ENCODE measurements around the gene GPR153.

The GPR153 gene

GRCh38 chr1:6287029-6287428, 26.1 kb upstream of the GPR153 start:
- DNase-seq (ENCODE audit: extremely low read depth in 1 of 2, low read depth in 1 of 2), result no peak

GRCh38 chr1:6286266-6286665, 25.4 kb upstream of the GPR153 start:
- DNase-seq (ENCODE audit: extremely low read depth in 1 of 2, low read depth in 1 of 2), result no peak

GRCh38 chr1:6285336-6285735, 24.4 kb upstream of the GPR153 start:
- DNase-seq (ENCODE audit: extremely low read depth in 1 of 2, low read depth in 1 of 2), result no peak

GRCh38 chr1:6282577-6283270, 21.8 kb upstream of the GPR153 start:
- no peak for DNase-seq (ENCODE audit: extremely low read depth in 1 of 2, low read depth in 1 of 2)

- DNase-seq (ENCODE audit: extremely low read depth in 1 of 2, low read depth in 1 of 2), result no peak
These were observed 20.9 kb upstream of the GPR153 start for GRCh38 chr1:6281511-6282402.

GRCh38 chr1:6280761-6281451, 20.0 kb upstream of the GPR153 start:
- DNase-seq (ENCODE audit: extremely low read depth in 1 of 2, low read depth in 1 of 2), result no peak

GRCh38 chr1:6279613-6280383, 18.9 kb upstream of the GPR153 start:
- no peak for DNase-seq (ENCODE audit: extremely low read depth in 1 of 2, low read depth in 1 of 2)

GRCh38 chr1:6279066-6279465, 18.2 kb upstream of the GPR153 start:
- DNase-seq (ENCODE audit: extremely low read depth in 1 of 2, low read depth in 1 of 2), result no peak

GRCh38 chr1:6278263-6278662, 17.4 kb upstream of the GPR153 start:
- no peak for DNase-seq (ENCODE audit: extremely low read depth in 1 of 2, low read depth in 1 of 2)

- DNase-seq (ENCODE audit: extremely low read depth in 1 of 2, low read depth in 1 of 2), result no peak
These were observed 16.1 kb upstream of the GPR153 start for GRCh38 chr1:6276811-6277555.

- no peak for DNase-seq (ENCODE audit: extremely low read depth in 1 of 2, low read depth in 1 of 2)
These were observed 15.2 kb upstream of the GPR153 start for GRCh38 chr1:6275826-6276782.

- DNase-seq (ENCODE audit: extremely low read depth in 1 of 2, low read depth in 1 of 2), result no peak
These were observed 13.8 kb upstream of the GPR153 start for GRCh38 chr1:6274622-6275139.

- no peak for DNase-seq (ENCODE audit: extremely low read depth in 1 of 2, low read depth in 1 of 2)
These were observed 13.2 kb upstream of the GPR153 start for GRCh38 chr1:6274102-6274501.

- no peak for DNase-seq (ENCODE audit: extremely low read depth in 1 of 2, low read depth in 1 of 2)
These were observed 12.5 kb upstream of the GPR153 start for GRCh38 chr1:6273380-6273891.

GRCh38 chr1:6272868-6273267, 12.0 kb upstream of the GPR153 start:
- DNase-seq (ENCODE audit: extremely low read depth in 1 of 2, low read depth in 1 of 2), result no peak

GRCh38 chr1:6272452-6272851, 11.6 kb upstream of the GPR153 start:
- no peak for DNase-seq (ENCODE audit: extremely low read depth in 1 of 2, low read depth in 1 of 2)

- DNase-seq (ENCODE audit: extremely low read depth in 1 of 2, low read depth in 1 of 2), result no peak
These were observed 10.7 kb upstream of the GPR153 start for GRCh38 chr1:6271554-6271953.

- no peak for DNase-seq (ENCODE audit: extremely low read depth in 1 of 2, low read depth in 1 of 2)
These were observed 10.1 kb upstream of the GPR153 start for GRCh38 chr1:6271006-6271405.

GRCh38 chr1:6270401-6270800, 9.5 kb upstream of the GPR153 start:
- DNase-seq (ENCODE audit: extremely low read depth in 1 of 2, low read depth in 1 of 2), result no peak
